Gastrocnemius medialis (tissue), 4 donors: Measurements from ENCODE around the gene ATP11A.

Source experiments
- CTCF ChIP-seq, 5 experiments: fragments of 450-650 bp in 3 of 5; fragments of 200-600 bp in 2 of 5; sonication (generic) in 2 of 5; IDR thresholded peaks in 4 of 5; conservative IDR thresholded peaks in 1 of 5; 1 replicate in 4 of 5; 2 replicates in 1 of 5; pipeline ENCODE4 v1.5.1; 2016 to 2019; ENCODE audit warnings: antibody characterized with exemption in 5 of 5, mild to moderate bottlenecking in 3 of 5, moderate library complexity in 3 of 5
- POLR2A ChIP-seq, 2 donors: fragments of 450-650 bp; IDR thresholded peaks; one replicate each; pipeline ENCODE4 v1.6.1; 2017; ENCODE audit warnings: antibody characterized with exemption in 2 of 2, mild to moderate bottlenecking in 2 of 2, moderate library complexity in 2 of 2

GRCh38 chr13:112764028-112764427 is 74.2 kb downstream of the ATP11A start:
- TF ChIP-seq CTCF (IDR thresholded peaks at IDR 0.05 in 4 of 5, conservative IDR thresholded peaks at IDR 0.05 in 1 of 5) (no peak), POLR2A (IDR thresholded peaks at IDR 0.05) (no peak)
